PC-3 (cell line): ENCODE data around the gene COL3A1. TPM values are rescaled to one million over a fixed set of nuclear protein-coding genes. Genes with fewer than 3 reads are reported as not detected.

Source experiments
- ATAC-seq: fragments of 200-7000 bp; cut with Tn5 transposase; 2 replicates; pipeline ENCODE4 v1.9.1; 2020; ENCODE audit warnings: mild to moderate bottlenecking, moderate library complexity
- BruUV-seq: library from RNA; stranded (reverse); fragments of 400-500 nt; replicated peaks from 2 replicates; lab custom pipeline; 2021; lab: Mats Ljungman, UMichigan
- CTCF ChIA-PET: fragments of 300-600 bp; sonication (Branson Sonifier 250); formaldehyde crosslinking; loops from one replicate; lab custom pipeline; 2022; ENCODE audit warnings: antibody characterized with exemption; lab: Charles Lee
- POLR2A ChIA-PET: fragments of 300-600 bp; sonication (Branson Sonifier 250); formaldehyde crosslinking; loops from one replicate; lab custom pipeline; 2022; ENCODE audit warnings: antibody characterized with exemption; ENCODE audit not compliant: unreplicated experiment; lab: Charles Lee
- DNase-seq: peaks from one replicate; pipeline ENCODE4 v3.0.0-alpha.2; 2015
- H2AFZ ChIP-seq: fragments of 300-600 bp; sonication (generic); 2 replicates; pipeline ENCODE4 v1.6.0; 2016; ENCODE audit warnings: antibody characterized with exemption, low read length
- H3F3A ChIP-seq: fragments of 300-600 bp; sonication (generic); one replicate; pipeline ENCODE4 v1.6.0; 2017; ENCODE audit warnings: antibody characterized with exemption, low read length, control low read depth, mild to moderate bottlenecking; ENCODE audit not compliant: unreplicated experiment
- H3K27ac ChIP-seq: fragments of 300-600 bp; sonication (generic); 2 replicates; pipeline ENCODE4 v1.5.1; 2016; ENCODE audit warnings: mild to moderate bottlenecking, low read length
- H3K27me3 ChIP-seq: fragments of 300-600 bp; sonication (generic); 2 replicates; pipeline ENCODE4 v1.6.1; 2016; ENCODE audit warnings: low read length, mixed read lengths
- H3K36me3 ChIP-seq: fragments of 300-600 bp; sonication (generic); 2 replicates; pipeline ENCODE4 v1.6.1; 2016; ENCODE audit warnings: low read depth, mixed run types, low read length, mixed read lengths
- H3K4me1 ChIP-seq: fragments of 300-600 bp; sonication (generic); 2 replicates; pipeline ENCODE4 v1.5.1; 2016; ENCODE audit warnings: low read length; ENCODE audit not compliant: insufficient read depth
- H3K4me2 ChIP-seq: fragments of 300-600 bp; sonication (generic); 2 replicates; pipeline ENCODE4 v1.6.0; 2016; ENCODE audit warnings: low read length
- H3K4me3 ChIP-seq: fragments of 300-600 bp; sonication (generic); 2 replicates; pipeline ENCODE4 v1.5.1; 2016; ENCODE audit warnings: mild to moderate bottlenecking, low read length, mixed read lengths
- H3K79me2 ChIP-seq: fragments of 300-600 bp; sonication (generic); 2 replicates; pipeline ENCODE4 v1.6.1; 2017; ENCODE audit warnings: low read length, mixed read lengths
- H3K9ac ChIP-seq: fragments of 300-600 bp; sonication (generic); 2 replicates; pipeline ENCODE4 v1.6.0; 2016; ENCODE audit warnings: mild to moderate bottlenecking, low read length
- H3K9me2 ChIP-seq: fragments of 300-600 bp; sonication (generic); replicated peaks from 2 replicates; pipeline ENCODE4 v1.6.1; 2016; ENCODE audit warnings: mixed run types, low read length, mixed read lengths
- H3K9me3 ChIP-seq: fragments of 300-600 bp; sonication (generic); 2 replicates; pipeline ENCODE4 v1.6.1; 2016; ENCODE audit warnings: low read length, mixed read lengths
- H4K20me1 ChIP-seq: fragments of 300-600 bp; sonication (generic); 2 replicates; pipeline ENCODE4 v1.6.1; 2016; ENCODE audit warnings: low read length, mixed read lengths
- EZH2 ChIP-seq: fragments of 300-600 bp; sonication (generic); IDR thresholded peaks from one replicate; pipeline ENCODE4 v1.6.1; 2017; ENCODE audit warnings: antibody characterized with exemption, mild to moderate bottlenecking, low read length; ENCODE audit not compliant: unreplicated experiment
- EZH2phosphoT487 ChIP-seq: fragments of 300-600 bp; sonication (generic); IDR thresholded peaks from 2 replicates; pipeline ENCODE4 v1.6.1; 2018; ENCODE audit warnings: mild to moderate bottlenecking, antibody characterized with exemption, low read length, borderline replicate concordance
- intact Hi-C: fragments of 100-400 bp; cut with micrococcal nuclease; formaldehyde crosslinking; loops from 2 replicates; pipeline ENCODE4 v1.9.0; 2023
- total RNA-seq: library from RNA; depleted of rRNA; stranded (reverse); fragments of >200 nt; gene quantifications from 2 replicates; pipeline ENCODE4 v1.2.3, GENCODE V29; 2014
- TF ChIP-seq, protein P1 (sequence below): fragments of 300-600 bp; sonication (generic); conservative IDR thresholded peaks from 2 replicates; pipeline ENCODE4 v1.5.1; 2017; ENCODE audit warnings: antibody characterized with exemption, low read depth, mild to moderate bottlenecking, low read length

Gene COL3A1
- total RNA-seq, 1 experiment from 2014 or later, result 0.36 TPM

- H3K9me2 ChIP-seq, result no peaks in the 10 kb centered on the region
- POLR2A ChIA-PET, result no interaction called here
- H4K20me1 ChIP-seq, result no peaks in the 10 kb centered on the region
- intact Hi-C loops, result no loop called here
- ATAC-seq (no peak), DNase-seq (no peak)
- no peaks in the 10 kb centered on the region for H3K79me2 ChIP-seq
- TF ChIP-seq EZH2, result no peak
- CTCF ChIA-PET, result no interaction called here
- H3K27me3 ChIP-seq, result no peaks in the 10 kb centered on the region
- no peaks in the 10 kb centered on the region for H3F3A ChIP-seq
- H3K4me2 ChIP-seq, result no peak overlapping the region
- H2AFZ ChIP-seq, result no peak overlapping the region
- no peaks in the 10 kb centered on the region for H3K4me1 ChIP-seq
- no peak overlapping the region for H3K4me3 ChIP-seq
- no peak overlapping the region for H3K27ac ChIP-seq
- H3K9ac ChIP-seq, result no peak overlapping the region
- H3K36me3 ChIP-seq, result no peaks in the 10 kb centered on the region
- BruUV-seq, result no TSS peak
- H3K9me3 ChIP-seq, result no peaks in the 10 kb centered on the region
Observed at GRCh38 chr2:189013671-189014448, 39.7 kb downstream of the COL3A1 start.

- POLR2A ChIA-PET, result no interaction called here
- H3K9me3 ChIP-seq, result no peaks in the 10 kb centered on the region
- TF ChIP-seq EZH2 (no peak), EZH2phosphoT487 (no peak)
- TF ChIP-seq, protein P1, sequence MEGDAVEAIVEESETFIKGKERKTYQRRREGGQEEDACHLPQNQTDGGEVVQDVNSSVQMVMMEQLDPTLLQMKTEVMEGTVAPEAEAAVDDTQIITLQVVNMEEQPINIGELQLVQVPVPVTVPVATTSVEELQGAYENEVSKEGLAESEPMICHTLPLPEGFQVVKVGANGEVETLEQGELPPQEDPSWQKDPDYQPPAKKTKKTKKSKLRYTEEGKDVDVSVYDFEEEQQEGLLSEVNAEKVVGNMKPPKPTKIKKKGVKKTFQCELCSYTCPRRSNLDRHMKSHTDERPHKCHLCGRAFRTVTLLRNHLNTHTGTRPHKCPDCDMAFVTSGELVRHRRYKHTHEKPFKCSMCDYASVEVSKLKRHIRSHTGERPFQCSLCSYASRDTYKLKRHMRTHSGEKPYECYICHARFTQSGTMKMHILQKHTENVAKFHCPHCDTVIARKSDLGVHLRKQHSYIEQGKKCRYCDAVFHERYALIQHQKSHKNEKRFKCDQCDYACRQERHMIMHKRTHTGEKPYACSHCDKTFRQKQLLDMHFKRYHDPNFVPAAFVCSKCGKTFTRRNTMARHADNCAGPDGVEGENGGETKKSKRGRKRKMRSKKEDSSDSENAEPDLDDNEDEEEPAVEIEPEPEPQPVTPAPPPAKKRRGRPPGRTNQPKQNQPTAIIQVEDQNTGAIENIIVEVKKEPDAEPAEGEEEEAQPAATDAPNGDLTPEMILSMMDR, result no peak
- H3K27me3 ChIP-seq, result no peaks in the 10 kb centered on the region
- CTCF ChIA-PET, result no interaction called here
- H3K9me2 ChIP-seq, result no peaks in the 10 kb centered on the region
- BruUV-seq, result no TSS peak
- no peaks in the 10 kb centered on the region for H3K79me2 ChIP-seq
- H3K4me2 ChIP-seq, result no peak overlapping the region
- H3F3A ChIP-seq, result no peaks in the 10 kb centered on the region
- H2AFZ ChIP-seq, result no peak overlapping the region
- intact Hi-C loops, result no loop called here
- ATAC-seq (no peak), DNase-seq (no peak)
- H3K4me1 ChIP-seq, result no peaks in the 10 kb centered on the region
- H3K27ac ChIP-seq, result no peak overlapping the region
- no peak overlapping the region for H3K4me3 ChIP-seq
- H4K20me1 ChIP-seq, result no peaks in the 10 kb centered on the region
- H3K36me3 ChIP-seq, result no peaks in the 10 kb centered on the region
- H3K9ac ChIP-seq, result no peak overlapping the region
Observed at GRCh38 chr2:189014449-189015138, 40.4 kb downstream of the COL3A1 start.

- POLR2A ChIA-PET, result no interaction called here
- Histone ChIP-seq H3F3A (no peaks in the 10 kb centered on the region), H3K4me3 (no peak overlapping the region), H4K20me1 (no peaks in the 10 kb centered on the region), H3K9ac (no peak overlapping the region), H2AFZ (no peak overlapping the region), H3K9me2 (no peaks in the 10 kb centered on the region), H3K27me3 (no peaks in the 10 kb centered on the region), H3K9me3 (no peaks in the 10 kb centered on the region), H3K36me3 (no peaks in the 10 kb centered on the region), H3K27ac (no peak overlapping the region), H3K4me2 (no peak overlapping the region), H3K4me1 (no peaks in the 10 kb centered on the region), H3K79me2 (no peaks in the 10 kb centered on the region)
- no TSS peak for BruUV-seq
- intact Hi-C loops, result no loop called here
- TF ChIP-seq EZH2, result no peak
- TF ChIP-seq, protein P1, result no peak
- TF ChIP-seq EZH2phosphoT487, result no peak
- ATAC-seq (no peak), DNase-seq (no peak)
- CTCF ChIA-PET, result no interaction called here
Observed at GRCh38 chr2:189015359-189015758, 41.2 kb downstream of the COL3A1 start.
